Epidermal melanocyte (primary cell): Measurements from ENCODE around the gene TOMM70.

Experiments used
- DNase-seq: peaks from one replicate; pipeline ENCODE4 v3.0.0; 2011; ENCODE audit warnings: low spot score; ENCODE audit not compliant: insufficient read length

Gene TOMM70

DNA sequence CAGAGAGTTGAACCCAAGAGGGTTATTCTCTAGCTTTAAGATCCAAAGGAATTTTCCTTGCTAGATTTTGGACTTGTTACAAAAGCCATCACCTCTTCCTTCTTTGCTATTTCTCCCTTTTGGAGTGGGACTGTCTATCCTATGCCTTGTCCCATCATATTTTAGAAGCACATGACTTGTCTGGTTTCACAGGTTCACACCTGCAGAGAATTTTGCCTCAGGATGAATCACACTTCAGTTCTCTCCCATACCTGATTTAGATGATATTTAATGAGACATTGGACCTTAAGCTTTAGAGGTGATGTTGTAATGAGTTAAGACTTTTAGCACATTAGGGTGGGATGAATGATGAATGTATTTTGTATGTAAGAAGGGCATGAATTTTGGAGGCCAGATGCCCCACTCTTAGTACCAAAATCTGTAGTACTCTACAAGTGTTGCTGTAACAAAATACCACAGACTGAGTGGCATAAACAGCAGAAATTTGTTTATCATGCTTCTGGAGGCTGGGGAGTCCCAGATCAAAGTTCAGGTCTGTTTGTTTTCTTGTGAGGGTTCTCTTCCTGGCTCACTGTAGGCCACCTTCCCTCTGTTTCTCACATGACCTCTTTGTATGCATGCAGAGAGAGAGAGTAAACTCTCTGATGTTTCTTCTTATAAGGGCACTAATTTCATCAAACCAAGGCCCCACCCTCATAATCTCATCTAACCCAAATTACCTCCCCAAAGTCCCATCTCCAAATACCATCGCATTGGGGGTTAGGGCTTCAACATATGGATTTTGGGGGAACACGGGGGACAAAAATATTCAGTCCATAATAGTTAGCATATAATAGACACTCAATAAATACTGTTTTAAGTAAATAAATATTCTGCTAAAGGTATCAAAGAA is 10.4 kb upstream of the TOMM70 start:
- no peak for DNase-seq

DNA sequence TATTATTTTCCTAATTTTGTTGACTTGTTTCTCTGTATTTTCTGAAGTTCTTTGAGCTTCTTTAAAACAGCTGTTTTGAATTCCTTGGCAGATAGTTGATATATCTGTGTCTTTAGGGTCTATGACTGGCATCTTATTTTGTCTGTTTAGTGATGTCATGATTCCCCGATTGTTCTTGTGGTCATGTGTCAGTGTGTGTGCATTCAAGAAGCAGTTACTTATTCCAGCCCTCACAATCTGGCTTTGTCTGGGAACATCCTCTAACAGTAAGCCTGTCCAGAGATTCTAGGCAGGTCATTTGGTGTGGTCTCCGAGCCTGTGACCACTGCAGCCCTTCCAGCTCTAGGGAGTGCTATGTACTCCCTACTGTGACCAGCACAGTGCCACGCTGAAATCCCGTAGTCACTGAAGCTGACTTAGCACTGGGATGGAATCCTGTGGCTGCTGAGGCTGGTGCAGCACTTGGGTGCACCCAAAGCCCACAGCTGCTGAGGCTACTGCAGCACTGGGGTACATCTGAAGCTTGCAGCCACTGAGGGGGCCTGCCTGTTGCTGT is 7.2 kb upstream of the TOMM70 start:
- no peak for DNase-seq

DNA sequence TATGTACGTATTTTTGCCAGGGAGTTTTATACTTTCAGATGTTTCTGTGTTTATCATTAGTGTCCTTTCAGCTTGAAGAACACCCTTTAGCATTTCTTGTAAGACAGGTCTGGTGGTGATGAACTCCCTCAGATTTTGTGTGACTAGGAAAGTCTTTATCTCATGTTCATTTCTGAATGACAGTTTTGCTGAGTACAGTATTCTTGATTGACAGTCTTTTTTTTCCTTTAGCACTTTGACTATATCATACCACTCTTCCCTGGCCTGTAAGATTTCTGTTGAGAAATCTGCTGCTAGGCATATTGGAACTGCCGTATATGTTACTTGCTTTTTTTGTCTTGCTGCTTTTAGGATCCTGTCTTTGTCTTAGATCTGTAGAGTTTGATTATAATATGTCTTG is 6.3 kb upstream of the TOMM70 start:
- no peak for DNase-seq

DNA sequence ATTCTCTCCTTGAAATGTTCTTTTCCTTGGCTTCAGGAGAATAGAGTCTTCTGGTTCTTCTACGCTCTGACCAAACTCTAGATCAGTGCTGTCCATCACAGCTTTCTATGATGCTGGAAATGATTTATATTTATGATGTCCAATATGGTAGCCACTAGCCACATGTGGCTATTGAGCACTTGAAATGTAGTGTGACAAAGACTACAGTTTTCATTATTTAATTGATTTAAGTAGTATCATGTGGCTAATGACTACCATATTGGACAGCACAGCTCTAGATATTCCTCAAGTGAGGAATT is 3.3 kb upstream of the TOMM70 start:
- no peak for DNase-seq

DNA sequence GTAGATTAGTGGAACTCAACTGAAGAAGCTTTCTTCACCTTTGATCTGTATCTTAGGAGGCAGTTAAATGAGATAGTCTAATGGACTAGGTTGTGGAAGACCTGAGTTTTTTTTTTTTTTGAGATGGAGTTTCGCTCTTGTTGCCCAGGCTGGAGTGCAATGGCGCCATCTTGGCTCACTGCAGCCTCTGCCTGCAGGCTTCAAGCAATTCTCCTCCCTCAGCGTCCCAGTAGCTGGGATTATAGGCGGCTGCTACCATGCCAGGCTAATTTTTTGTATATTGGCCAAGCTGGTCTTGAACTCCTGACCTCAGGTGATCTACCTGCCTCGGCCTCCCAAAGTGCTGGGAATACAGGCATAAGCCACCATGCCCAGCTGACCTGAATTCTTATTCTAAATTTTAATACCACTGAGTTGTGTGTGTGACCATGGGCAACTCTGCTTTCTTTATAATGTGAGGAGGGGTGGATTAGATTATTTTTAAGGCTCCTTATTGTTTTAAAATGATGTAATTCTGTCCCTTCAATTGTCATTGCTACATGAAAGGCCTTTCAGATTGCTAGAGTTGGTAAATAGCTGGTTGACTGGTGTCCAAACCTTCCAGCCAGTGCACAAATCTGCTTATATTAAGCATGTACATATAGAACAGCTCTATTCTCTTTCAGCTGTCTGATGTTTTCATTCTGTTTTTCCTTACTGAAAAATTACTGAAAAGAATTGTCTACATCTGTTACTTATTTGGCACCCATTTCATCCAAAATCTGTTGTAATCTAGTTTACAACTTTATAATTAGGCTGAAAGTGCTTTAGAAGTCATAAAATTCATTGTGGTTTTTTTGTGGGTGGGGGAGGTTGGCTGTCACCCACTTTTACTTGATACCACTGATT is 2.7 kb upstream of the TOMM70 start:
- DNase-seq = no peak

DNA sequence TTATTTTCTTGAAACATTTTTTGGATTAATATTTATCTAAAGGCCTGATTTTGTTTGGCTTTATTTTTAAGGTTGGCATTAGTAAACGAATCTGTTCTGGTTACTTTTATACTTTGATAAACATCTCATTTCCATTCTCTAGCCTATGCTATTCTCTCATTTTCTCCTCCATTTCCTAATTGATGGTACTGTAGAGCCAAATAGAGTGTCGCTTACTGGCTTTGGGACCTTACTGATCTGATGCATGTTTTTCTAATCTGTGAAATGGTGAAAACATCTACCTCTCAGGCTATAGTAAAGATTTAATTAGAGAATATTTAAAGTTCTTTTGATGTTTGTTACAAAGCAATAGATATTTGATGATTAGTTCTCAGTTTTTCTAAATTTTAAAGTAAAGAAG is 2.0 kb upstream of the TOMM70 start:
- DNase-seq = no peak

DNA sequence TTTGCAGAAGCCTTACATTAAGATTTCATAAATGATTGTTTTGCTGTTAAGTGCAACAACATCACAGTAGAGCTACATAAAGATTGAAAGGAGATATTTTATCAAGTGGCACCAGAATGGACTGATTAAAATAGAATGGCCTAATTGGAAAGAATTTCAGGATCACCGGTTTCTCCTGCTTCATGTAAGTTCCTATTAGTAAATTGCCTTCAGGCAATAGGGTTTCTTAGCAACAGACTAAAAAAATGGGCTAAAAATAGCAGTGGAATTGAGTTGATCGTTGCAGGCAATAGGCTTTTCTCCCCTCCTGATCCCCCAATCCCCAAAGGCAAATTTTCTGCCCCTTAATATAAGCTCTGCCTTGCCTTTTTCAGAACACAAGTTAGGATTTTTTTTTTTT is 1.4 kb upstream of the TOMM70 start:
- DNase-seq = peak; percentile 29

DNA sequence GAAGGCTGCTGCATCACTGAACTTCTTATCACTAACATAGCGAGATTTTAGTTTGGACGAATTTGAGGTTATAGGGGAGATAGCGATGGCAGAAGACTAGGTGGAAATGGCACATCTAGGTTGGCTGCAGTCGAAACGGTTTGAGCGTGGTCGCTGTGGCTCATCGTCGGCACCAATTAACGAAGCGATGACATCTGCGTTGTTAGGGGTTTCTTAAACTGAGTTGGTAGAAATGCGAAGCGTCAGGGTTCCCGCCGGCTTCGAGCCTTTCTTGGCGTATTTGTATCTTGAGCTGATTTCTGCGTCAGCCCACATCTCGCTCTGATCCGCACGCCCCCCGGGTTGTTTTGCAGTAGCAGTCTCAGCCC is 769 bp upstream of the TOMM70 start:
- DNase-seq = no peak

DNA sequence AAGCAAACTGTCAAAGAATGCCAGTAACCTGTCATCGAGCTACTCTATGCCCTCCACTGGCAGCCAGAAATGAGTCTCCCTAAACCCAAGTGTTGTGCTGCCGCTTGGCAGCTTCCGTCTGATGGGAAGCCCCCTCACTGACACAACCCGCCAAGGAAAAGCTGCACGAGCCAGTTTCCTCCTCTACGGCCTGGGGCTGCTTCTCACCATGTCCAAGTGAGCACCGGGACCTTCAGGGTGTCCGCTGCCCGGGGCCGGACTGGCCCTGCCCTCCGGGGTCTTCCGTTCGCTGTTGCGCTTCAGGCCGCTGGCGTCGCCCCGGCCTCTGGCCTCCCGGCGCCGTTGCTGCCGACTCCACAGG is 490 bp downstream of the TOMM70 start:
- DNase-seq = no peak

DNA sequence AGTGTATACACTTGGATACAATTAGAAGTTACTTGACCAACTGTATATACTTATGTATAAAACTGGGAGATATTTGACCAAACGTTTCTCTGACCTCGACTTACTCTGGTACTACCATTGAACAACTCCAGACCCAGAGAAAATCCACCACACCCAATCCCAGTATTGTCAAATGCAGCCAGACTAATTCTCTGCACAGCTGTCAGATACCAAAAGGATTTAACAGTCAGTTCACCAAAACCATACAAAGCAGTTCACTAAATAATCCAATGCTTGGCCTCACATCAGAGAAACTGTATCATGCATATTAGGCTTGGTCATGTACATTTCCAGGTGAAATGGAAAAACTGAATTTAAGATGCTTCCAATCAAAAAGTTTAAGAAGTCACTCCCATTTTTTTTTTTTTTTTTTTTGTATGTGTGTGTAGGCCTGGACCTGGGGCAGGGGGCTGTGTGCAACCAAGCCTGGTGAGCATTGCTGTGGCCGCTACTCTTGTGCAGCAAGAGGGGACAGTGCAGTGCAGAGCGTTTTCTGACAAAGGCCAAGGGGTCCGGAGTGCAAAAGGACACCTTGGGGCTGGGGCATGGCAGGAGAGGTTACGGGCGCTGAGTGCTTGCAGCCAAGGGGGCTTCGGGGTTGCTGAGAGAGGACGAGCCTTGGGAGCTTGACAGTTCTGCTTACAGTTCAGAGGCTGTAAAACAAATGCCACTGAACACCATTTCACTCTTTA is 1.4 kb downstream of the TOMM70 start:
- DNase-seq = no peak

DNA sequence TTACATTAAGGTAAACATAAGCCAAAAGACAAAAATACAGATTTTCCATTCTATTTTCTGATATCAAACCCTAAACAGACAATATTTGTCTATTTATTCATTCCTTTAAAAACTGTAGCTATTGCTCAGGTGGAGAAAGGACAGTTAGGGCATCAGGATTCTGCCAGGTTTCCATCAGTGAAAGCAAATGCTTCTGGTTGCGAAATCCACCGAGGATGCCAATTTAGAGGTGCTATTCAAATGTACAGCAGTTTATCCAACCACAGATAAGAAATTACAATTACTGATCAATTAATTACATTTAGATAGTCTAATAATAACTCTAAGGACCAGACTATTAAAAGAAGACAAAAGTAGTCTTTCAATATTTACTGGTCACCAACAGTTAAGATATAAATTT is 3.9 kb downstream of the TOMM70 start:
- DNase-seq = no peak

DNA sequence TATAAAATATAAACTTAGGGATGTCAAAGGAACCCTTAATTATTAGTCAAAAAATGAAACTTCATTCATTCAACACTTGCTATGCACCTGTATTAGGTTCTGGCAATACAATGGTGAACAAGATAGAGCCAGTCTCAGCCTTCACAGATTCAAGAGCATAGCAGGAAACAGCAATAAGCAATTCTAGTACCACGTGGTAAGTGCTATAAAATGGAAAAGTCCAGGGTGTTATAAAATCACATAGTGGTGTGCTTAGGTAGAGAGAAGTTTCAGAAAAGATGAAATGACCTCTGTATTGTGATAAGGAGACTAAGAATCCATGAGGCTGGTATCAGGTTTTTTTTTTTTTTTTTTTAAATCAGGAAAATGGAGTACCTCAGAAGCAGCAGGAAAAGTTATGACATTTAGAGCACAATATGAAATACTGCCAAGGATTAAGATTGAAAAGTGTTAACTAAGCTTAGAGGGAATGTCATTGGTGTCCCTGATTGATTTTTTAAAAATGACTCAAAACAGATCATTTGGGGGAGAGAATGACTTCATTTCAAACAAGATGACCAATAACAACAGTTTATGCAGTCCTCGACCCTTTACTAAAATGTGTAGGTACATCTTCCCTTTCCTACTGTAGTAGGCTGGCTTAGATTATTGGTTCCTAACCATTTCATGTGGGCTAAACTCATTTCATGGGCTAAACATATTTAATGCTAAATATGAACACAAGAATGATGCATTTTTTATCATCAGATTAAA is 5.0 kb downstream of the TOMM70 start:
- no peak for DNase-seq

DNA sequence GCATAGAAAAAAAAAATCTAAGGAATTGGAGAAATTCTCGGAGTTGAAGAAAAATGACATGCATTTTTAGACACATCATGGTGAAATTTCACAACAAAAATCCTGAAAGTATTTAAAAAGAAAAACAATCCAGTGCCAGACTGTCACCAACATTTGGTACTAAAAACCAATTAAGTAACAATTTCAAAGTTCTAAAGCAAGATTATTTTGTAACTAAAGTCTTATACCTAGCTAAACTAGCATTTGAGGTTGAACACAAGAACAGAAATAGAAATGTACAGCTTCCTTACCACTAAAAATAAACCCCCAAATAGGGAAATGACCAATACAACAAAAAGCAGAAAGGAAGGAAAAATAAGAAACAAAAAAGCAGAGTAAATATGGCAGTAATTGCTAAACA is 11.9 kb downstream of the TOMM70 start:
- DNase-seq = no peak

DNA sequence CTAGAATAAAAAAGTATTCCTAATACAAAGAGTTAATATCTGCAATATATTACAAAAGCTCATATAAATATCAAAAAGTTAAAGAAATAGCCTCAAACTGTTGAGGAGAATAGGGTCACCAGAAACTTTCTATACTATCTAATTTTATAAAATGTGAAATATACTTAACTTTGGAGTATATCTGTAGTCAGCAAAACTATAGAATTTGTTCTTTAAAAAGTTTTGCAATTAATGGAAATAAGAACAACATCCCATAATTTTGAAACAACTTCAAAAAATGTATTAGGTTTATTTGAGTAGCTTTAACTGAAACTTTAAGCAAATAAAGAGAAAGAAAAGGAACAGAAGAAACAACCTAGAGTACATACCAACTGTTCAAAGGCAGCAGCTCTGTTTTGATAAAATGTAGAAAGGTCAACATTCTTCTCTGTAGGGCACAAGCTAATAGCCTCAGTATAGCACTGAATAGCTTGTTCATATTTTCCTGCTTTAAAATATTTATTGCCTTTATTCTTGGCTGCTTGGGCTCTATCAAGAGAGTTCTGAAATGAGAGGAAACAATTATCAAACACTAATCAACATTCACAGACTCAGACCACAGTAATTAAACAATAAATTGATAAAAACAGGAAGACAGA is 14.3 kb downstream of the TOMM70 start:
- DNase-seq = no peak

DNA sequence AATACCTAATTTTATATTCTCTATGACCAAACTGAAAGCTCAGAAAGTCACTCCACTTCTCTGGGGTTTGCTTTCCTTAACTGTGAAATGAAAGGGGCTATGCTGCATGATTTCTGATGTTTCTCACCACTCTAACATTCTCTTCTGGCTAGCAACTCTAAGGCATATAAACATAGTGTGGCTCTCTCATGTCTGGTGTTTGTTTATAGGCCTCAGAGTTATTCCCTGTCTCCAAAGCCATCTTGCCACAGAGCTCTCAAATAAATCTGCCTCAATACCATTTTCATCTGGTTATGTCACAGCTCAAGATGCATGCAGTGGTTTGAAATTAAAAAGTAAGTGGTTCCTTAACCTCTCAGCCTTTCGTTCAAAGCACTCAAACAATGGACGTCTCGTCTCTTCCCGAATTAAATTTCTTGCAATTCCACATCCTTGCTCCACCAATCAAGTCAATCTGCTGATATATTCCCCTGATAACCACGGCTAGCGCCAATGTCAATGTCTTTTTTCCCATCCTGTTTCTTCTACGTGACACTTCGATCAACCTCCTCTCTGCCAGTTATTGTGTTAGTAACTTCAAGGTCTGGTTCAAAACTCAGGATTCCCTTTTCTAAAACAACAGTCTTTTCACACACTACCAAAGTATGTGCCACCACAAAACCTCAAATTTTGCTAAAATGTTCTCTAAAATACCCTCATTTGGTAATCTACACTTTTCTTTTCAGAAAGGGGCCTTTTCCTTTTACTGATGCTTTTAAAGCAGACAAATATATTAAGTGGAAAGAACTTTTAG is 16.0 kb downstream of the TOMM70 start:
- DNase-seq = no peak

DNA sequence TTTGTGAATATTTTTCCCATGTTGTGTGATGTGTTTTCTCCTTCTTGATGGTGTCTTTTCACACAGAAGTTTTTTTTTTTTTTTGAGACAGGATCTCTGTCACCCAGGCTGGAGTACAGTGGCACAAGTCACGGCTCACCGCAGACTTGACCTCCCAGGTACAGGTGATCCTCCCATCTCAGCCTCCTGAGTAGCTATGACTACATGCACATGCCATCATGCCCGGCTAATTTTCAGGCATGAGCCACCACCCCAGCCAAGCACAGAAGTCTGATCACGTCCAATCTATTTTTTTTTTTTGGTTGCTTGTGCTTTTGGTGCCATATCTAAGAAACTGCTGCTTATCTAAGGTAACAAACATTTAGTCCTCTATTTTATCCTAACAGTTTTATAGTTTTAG is 24.6 kb downstream of the TOMM70 start:
- DNase-seq = no peak

DNA sequence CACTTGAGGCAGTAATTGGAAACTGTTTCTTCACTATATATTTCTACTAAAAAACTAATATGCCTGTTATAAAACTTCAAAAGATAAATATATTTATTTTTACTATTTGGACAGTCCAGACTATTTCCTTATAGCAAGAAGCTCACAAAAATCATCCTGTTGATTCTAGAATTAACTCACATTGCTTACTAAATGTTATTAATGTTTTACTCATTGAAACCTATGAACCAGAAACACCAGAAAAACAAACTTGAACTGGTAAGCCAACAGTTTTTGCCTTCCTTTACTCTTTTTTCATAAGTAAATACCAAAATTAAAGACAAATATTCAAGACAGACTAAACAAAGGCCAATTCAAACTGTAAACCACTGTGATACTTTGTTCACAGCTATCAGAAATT is 26.4 kb downstream of the TOMM70 start:
- DNase-seq = no peak

DNA sequence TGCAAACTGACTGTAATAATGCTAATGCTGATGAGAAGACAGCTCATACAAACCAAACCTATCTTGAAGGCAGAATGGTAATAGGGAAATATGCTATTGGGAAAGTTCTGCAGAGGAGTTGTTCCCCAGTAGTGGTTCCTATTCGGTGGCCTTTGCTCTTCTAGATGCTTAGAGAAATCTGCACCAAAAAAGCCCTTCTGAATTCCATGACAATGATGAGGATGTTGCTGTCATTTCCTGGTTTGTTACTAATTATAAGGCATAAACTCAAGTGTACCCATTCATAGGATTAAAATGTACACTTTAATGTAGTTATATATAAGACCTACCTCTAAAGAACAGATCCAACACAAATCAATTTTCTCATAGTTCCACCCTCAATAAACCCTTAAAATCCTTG is 30.1 kb downstream of the TOMM70 start:
- DNase-seq = no peak

DNA sequence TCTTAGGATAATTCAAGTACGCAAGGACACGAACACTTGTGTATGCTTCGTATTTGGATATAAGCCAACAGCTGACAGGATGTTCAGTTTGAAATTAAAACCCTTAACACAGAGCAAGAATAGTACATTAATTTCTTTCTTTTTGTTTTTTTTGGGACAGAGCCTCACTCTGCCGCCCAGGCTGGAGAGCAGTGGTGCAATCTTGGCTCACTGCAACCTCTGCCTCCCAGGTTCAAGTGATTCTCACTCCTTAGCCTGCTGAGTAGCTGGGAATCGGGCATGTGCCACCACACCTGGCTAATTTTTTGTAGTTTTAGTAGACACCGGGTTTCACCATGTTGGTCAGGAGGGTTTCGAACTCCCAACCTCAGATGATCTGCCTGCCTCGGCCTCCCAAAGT is 32.4 kb downstream of the TOMM70 start:
- no peak for DNase-seq

DNA sequence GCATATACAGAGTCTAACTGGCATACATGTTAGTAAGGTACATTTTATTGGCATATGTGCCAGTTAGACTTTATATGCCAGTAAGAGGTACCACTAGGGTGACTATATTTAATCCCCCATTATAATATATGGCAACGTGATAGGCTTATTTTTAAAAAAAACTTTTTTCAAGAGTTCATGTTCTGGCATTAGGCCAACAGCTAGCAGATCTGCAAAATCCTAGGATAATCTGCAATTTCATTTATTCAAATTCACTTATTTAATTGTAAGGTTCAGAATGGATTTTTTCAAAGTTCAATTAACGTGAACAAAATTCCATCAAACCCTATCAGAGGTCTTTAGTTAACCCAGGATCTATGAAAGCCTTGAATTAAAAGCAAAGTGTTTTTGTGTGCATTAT is 34.5 kb downstream of the TOMM70 start:
- no peak for DNase-seq
